PC-9 (cell line): ENCODE measurements around the gene CLIC5. TPM values are rescaled to one million over a fixed set of nuclear protein-coding genes. Genes with fewer than 3 reads are reported as not detected.

ENCODE experiments used
- BruUV-seq: library from RNA; stranded (reverse); fragments of 400-500 nt; replicated peaks from 2 replicates; lab custom pipeline; 2021; lab: Mats Ljungman, UMichigan
- CTCF ChIA-PET: fragments of 300-600 bp; sonication (Branson Sonifier 250); formaldehyde crosslinking; loops from one replicate; lab custom pipeline; 2022; ENCODE audit warnings: antibody characterized with exemption; lab: Charles Lee
- POLR2A ChIA-PET: fragments of 300-600 bp; sonication (Branson Sonifier 250); formaldehyde crosslinking; loops from one replicate; lab custom pipeline; 2022; ENCODE audit warnings: antibody characterized with exemption; ENCODE audit not compliant: unreplicated experiment; lab: Charles Lee
- DNase-seq, 2 experiments: peaks; one replicate each; pipeline versions ENCODE4 v3.0.0 to v3.0.0-alpha.2; 2015 to 2022; ENCODE audit warnings: mixed read lengths in 1 of 2
- H2AFZ ChIP-seq: fragments of 200-600 bp; sonication (generic); 2 replicates; pipeline ENCODE4 v1.8.1; 2017; ENCODE audit warnings: antibody characterized with exemption
- H3F3A ChIP-seq: fragments of 200-600 bp; sonication (generic); 2 replicates; pipeline ENCODE4 v1.8.1; 2017; ENCODE audit warnings: antibody characterized with exemption, mild to moderate bottlenecking, low read depth; ENCODE audit not compliant: insufficient read depth
- H3K27ac ChIP-seq: fragments of 200-600 bp; sonication (generic); 2 replicates; pipeline ENCODE4 v1.6.1; 2016; ENCODE audit warnings: mixed run types
- H3K27me3 ChIP-seq: fragments of 200-600 bp; sonication (generic); 2 replicates; pipeline ENCODE4 v1.6.1; 2016; ENCODE audit warnings: low read depth, mixed run types; ENCODE audit not compliant: insufficient read depth
- H3K36me3 ChIP-seq: fragments of 200-600 bp; sonication (generic); 2 replicates; pipeline ENCODE4 v1.6.1; 2016; ENCODE audit warnings: low read depth, mixed run types
- H3K4me1 ChIP-seq: fragments of 200-600 bp; sonication (generic); replicated peaks from 2 replicates; pipeline ENCODE4 v1.6.1; 2016; ENCODE audit warnings: mixed run types; ENCODE audit not compliant: insufficient read depth
- H3K4me2 ChIP-seq: fragments of 200-600 bp; sonication (generic); 2 replicates; pipeline ENCODE4 v1.6.1; 2017; ENCODE audit warnings: mixed run types
- H3K4me3 ChIP-seq: fragments of 200-600 bp; sonication (generic); 2 replicates; pipeline ENCODE4 v1.6.1; 2016; ENCODE audit warnings: mixed run types
- H3K79me2 ChIP-seq: fragments of 200-600 bp; sonication (generic); 2 replicates; pipeline ENCODE4 v1.6.1; 2017; ENCODE audit warnings: low read depth, mixed run types
- H3K9me2 ChIP-seq: fragments of 200-600 bp; sonication (generic); 2 replicates; pipeline ENCODE4 v1.8.1; 2017; ENCODE audit warnings: mild to moderate bottlenecking; ENCODE audit not compliant: insufficient read depth
- H3K9me3 ChIP-seq: fragments of 200-600 bp; sonication (generic); 2 replicates; pipeline ENCODE4 v1.8.1; 2016; ENCODE audit warnings: low read depth; ENCODE audit not compliant: insufficient read depth
- H4K20me1 ChIP-seq: fragments of 200-600 bp; sonication (generic); 2 replicates; pipeline ENCODE4 v1.8.1; 2017; ENCODE audit not compliant: insufficient read depth
- CTCF ChIP-seq: fragments of 200-600 bp; sonication (generic); conservative IDR thresholded peaks from 2 replicates; pipeline ENCODE4 v1.6.1; 2017; ENCODE audit warnings: mixed run types, antibody characterized with exemption, mild to moderate bottlenecking, moderate library complexity
- EZH2 ChIP-seq: fragments of 200-600 bp; sonication (generic); IDR thresholded peaks from 2 replicates; pipeline ENCODE4 v1.8.0; 2017; ENCODE audit warnings: antibody characterized with exemption, low read depth
- intact Hi-C: fragments of 100-400 bp; cut with micrococcal nuclease; formaldehyde crosslinking; loops from one replicate; pipeline ENCODE4 v1.10.0; 2022; ENCODE audit not compliant: unreplicated experiment
- total RNA-seq: library from RNA; stranded (reverse); gene quantifications from 2 replicates; pipeline ENCODE4 v1.2.3, GENCODE V29; 2021

Gene CLIC5
- total RNA-seq, 1 experiment from 2014 or later = 2.0 TPM

- Histone ChIP-seq H3K4me2 (no peak overlapping the region), H3K4me3 (no peak overlapping the region), H3K79me2 (no peaks in the 10 kb centered on the region), H3F3A (no peaks in the 10 kb centered on the region), H3K27ac (no peak overlapping the region), H3K9me3 (no peaks in the 10 kb centered on the region; the same call in 1 of the 2 replicates), H2AFZ (no peak overlapping the region), H3K27me3 (0 out of 2 replicates have a peak, but pooled peaks cover 6% of the 10 kb centered on the region), H3K4me1 (no peaks in the 10 kb centered on the region), H3K36me3 (no peaks in the 10 kb centered on the region), H4K20me1 (no peaks in the 10 kb centered on the region), H3K9me2 (no peaks in the 10 kb centered on the region)
- DNase-seq = no peak
- POLR2A ChIA-PET = no interaction called here
- intact Hi-C loops = no loop called here
- TF ChIP-seq CTCF = no peak
- no TSS peak for BruUV-seq
- CTCF ChIA-PET = no interaction called here
Measured at GRCh38 chr6:46057792-46058191, 42.1 kb upstream of the CLIC5 start.

DNA sequence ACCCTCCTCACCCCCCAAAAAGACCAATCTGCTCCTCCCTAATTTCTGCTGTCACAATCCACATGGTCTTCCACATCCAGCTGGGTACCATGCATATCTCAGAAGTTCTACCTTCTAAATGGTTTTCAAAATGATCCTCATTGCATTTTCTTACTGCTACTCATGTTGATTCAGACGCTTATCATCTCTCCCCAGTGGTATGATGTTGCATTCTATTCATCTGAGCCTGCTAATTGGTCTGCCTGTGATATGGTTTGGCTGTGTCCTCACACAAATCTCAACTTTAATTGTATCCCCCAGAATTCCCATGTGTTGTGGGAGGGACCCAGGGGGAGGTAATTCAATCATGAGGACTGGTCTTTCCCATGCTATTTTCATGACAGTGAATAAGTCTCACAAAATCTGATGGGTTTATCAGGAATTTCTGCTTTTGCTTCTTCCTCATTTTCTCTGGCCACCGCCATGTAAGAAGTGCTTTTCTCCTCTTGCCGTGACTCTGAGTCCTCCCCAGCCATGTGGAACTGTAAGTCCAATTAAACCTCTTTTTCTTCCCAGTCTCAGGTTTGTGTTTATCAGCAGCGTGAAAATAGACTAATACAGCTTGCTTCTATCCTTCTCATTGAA is 41.4 kb upstream of the CLIC5 start:
- BruUV-seq = no TSS peak
- Histone ChIP-seq H3K9me2 (no peaks in the 10 kb centered on the region), H4K20me1 (no peaks in the 10 kb centered on the region), H3K9me3 (no peaks in the 10 kb centered on the region; the same call in 1 of the 2 replicates), H3K4me3 (no peak overlapping the region), H3K27me3 (0 out of 2 replicates have a peak, but pooled peaks cover 6% of the 10 kb centered on the region), H3K4me1 (no peaks in the 10 kb centered on the region), H3K27ac (no peak overlapping the region), H3K36me3 (no peaks in the 10 kb centered on the region), H3K79me2 (no peaks in the 10 kb centered on the region), H3F3A (no peaks in the 10 kb centered on the region), H2AFZ (no peak overlapping the region), H3K4me2 (no peak overlapping the region)
- TF ChIP-seq CTCF = no peak
- TF ChIP-seq EZH2 = no peak
- CTCF ChIA-PET = no interaction called here
- intact Hi-C loops = no loop called here
- no peak for DNase-seq
- POLR2A ChIA-PET = no interaction called here

- ChIA-PET POLR2A (no interaction called here), CTCF (no interaction called here)
- Histone ChIP-seq H3K36me3 (no peaks in the 10 kb centered on the region), H3F3A (no peaks in the 10 kb centered on the region), H3K4me1 (no peaks in the 10 kb centered on the region), H3K4me2 (no peak overlapping the region), H3K79me2 (no peaks in the 10 kb centered on the region), H3K27me3 (0 out of 2 replicates have a peak, but pooled peaks cover 6% of the 10 kb centered on the region), H2AFZ (no peak overlapping the region), H4K20me1 (no peaks in the 10 kb centered on the region), H3K27ac (no peak overlapping the region), H3K9me3 (no peaks in the 10 kb centered on the region; the same call in 1 of the 2 replicates), H3K9me2 (no peaks in the 10 kb centered on the region), H3K4me3 (no peak overlapping the region)
- intact Hi-C loops = no loop called here
- no peak for TF ChIP-seq EZH2
- TF ChIP-seq CTCF = no peak
- no peak for DNase-seq
- no TSS peak for BruUV-seq
Measured at GRCh38 chr6:46054516-46054915, 38.9 kb upstream of the CLIC5 start.
